Ascending aorta (tissue), 2 donors: Measurements from ENCODE around the gene SRRM4. TPM values are rescaled to one million over a fixed set of nuclear protein-coding genes. Genes with fewer than 3 reads are reported as not detected.

Experiments used
- DNase-seq, 2 donors: peaks; one replicate each; pipeline ENCODE4 v3.0.0-alpha.2; 2019; ENCODE audit warnings: low spot score in 2 of 2
- H3K27ac ChIP-seq, 2 donors: fragments of 200-600 bp; sonication (generic); one replicate each; pipeline ENCODE4 v1.5.1; 2016 to 2017; ENCODE audit warnings: mild to moderate bottlenecking in 1 of 2
- H3K27me3 ChIP-seq: fragments of 200-600 bp; sonication (generic); one replicate; pipeline ENCODE4 v1.5.1; 2017
- H3K36me3 ChIP-seq, 2 donors: fragments of 200-600 bp; sonication (generic); one replicate each; pipeline ENCODE4 v1.5.1; 2016
- H3K4me1 ChIP-seq, 2 donors: fragments of 200-600 bp; sonication (generic); one replicate each; pipeline ENCODE4 v1.5.1; 2016 to 2017; ENCODE audit warnings: mild to moderate bottlenecking in 1 of 2
- H3K4me3 ChIP-seq, 2 donors: fragments of 200-600 bp; sonication (generic); one replicate each; pipeline ENCODE4 v1.5.1; 2016 to 2017; ENCODE audit warnings: mild to moderate bottlenecking in 1 of 2
- H3K9me3 ChIP-seq, 2 donors: fragments of 200-600 bp; sonication (generic); one replicate each; pipeline ENCODE4 v1.5.1; 2016
- intact Hi-C: fragments of 100-400 bp; cut with DNase I; formaldehyde crosslinking; loops from one replicate; pipeline ENCODE4 v1.15.1; 2023
- total RNA-seq: library from RNA; depleted of rRNA; stranded (reverse); fragments of >200 nt; gene quantifications from one replicate; pipeline ENCODE4 v1.1.0, GENCODE V29; 2016
- TF ChIP-seq, protein P1 (sequence below), 3 experiments: fragments of 200-600 bp in 2 of 3; fragments of 450-650 bp in 1 of 3; sonication (generic) in 2 of 3; IDR thresholded peaks; one replicate each; pipeline ENCODE4 v1.5.1; 2016 to 2019; ENCODE audit warnings: antibody characterized with exemption in 3 of 3, mild to moderate bottlenecking in 1 of 3, moderate library complexity in 1 of 3

Gene SRRM4
- total RNA-seq, 1 donor from 2014 or later, result not detected

- intact Hi-C loops, result no loop called here
- peak overlapping the region; percentile 89 to 97 for H3K27ac ChIP-seq
Observed at GRCh38 chr12:119157978-119158377, 176.6 kb downstream of the SRRM4 start.

DNA sequence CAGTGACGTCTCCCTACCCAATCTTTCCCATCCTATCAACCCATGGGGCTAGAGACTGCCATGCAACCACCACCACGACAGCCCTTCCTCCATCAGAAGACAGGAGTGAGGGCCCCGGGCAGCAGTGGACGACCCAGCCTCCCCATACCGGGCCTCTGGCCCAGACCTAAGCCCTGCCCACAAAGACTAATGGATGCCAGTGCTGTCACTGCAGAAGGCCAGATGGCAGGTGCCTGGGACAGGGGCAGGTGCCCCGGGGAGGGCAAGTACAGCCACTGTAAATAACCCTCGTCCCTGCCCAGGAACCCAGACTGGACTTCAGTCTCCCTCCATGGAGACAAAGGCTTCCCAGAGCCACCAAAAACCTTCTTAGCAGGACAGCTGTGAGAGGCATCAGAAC lies 177.1 kb downstream of the SRRM4 start:
- H3K4me1 ChIP-seq, result peaks cover 7 to 15% of the 10 kb centered on the region in 2 donors
- TF ChIP-seq, protein P1, sequence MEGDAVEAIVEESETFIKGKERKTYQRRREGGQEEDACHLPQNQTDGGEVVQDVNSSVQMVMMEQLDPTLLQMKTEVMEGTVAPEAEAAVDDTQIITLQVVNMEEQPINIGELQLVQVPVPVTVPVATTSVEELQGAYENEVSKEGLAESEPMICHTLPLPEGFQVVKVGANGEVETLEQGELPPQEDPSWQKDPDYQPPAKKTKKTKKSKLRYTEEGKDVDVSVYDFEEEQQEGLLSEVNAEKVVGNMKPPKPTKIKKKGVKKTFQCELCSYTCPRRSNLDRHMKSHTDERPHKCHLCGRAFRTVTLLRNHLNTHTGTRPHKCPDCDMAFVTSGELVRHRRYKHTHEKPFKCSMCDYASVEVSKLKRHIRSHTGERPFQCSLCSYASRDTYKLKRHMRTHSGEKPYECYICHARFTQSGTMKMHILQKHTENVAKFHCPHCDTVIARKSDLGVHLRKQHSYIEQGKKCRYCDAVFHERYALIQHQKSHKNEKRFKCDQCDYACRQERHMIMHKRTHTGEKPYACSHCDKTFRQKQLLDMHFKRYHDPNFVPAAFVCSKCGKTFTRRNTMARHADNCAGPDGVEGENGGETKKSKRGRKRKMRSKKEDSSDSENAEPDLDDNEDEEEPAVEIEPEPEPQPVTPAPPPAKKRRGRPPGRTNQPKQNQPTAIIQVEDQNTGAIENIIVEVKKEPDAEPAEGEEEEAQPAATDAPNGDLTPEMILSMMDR (IDR thresholded peaks at IDR 0.05), result no peak
- no peaks in the 10 kb centered on the region for H3K27me3 ChIP-seq
- H3K9me3 ChIP-seq, result no peaks in the 10 kb centered on the region
- no peaks in the 10 kb centered on the region for H3K36me3 ChIP-seq
- H3K27ac ChIP-seq, result peak overlapping the region; percentile 89 to 97
- peak in 1 of 2 donors; percentile 71 for DNase-seq
- intact Hi-C loops, result no loop called here
- H3K4me3 ChIP-seq, result peak overlapping the region in 1 of 2 donors; percentile 12

More at GRCh38 chr12:119157978-119158377, 176.6 kb downstream of the SRRM4 start:
- H3K27me3 ChIP-seq, result no peaks in the 10 kb centered on the region
- DNase-seq, result peak in 1 of 2 donors; percentile 83
- TF ChIP-seq, protein P1 (IDR thresholded peaks at IDR 0.05), result no peak
- H3K36me3 ChIP-seq, result no peaks in the 10 kb centered on the region
- no peaks in the 10 kb centered on the region for H3K9me3 ChIP-seq
- peaks cover 7 to 15% of the 10 kb centered on the region in 2 donors for H3K4me1 ChIP-seq
- peak overlapping the region; percentile 12 to 22 for H3K4me3 ChIP-seq

DNA sequence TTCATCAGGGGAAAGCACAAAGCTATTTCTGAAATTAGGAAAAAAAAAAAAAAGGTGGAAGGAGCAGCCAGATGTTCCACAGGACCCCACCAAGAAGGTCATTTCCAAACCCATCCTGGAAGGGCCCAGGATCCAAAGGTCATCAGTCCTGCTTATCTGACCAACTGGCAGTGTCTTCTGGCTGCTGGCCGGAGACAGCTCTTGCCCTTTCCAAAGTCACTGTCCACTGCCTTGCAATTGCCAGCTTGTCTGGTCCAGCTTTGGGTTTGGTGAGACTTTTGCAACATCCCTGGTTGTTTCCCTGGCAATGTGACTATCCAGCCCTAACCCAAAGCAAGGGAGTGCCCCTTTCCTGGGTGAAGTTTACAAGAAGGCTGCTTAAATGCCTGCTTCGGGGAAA lies 178.5 kb downstream of the SRRM4 start:
- no peaks in the 10 kb centered on the region for H3K9me3 ChIP-seq
- peaks cover 7 to 15% of the 10 kb centered on the region in 2 donors for H3K4me1 ChIP-seq
- peak overlapping the region in 1 of 2 donors; percentile 97 for H3K27ac ChIP-seq
- H3K27me3 ChIP-seq, result no peaks in the 10 kb centered on the region
- no peak overlapping the region for H3K4me3 ChIP-seq
- no peaks in the 10 kb centered on the region for H3K36me3 ChIP-seq
- TF ChIP-seq, protein P1 (IDR thresholded peaks at IDR 0.05), result no peak
- intact Hi-C loops, result no loop called here
- no peak for DNase-seq

DNA sequence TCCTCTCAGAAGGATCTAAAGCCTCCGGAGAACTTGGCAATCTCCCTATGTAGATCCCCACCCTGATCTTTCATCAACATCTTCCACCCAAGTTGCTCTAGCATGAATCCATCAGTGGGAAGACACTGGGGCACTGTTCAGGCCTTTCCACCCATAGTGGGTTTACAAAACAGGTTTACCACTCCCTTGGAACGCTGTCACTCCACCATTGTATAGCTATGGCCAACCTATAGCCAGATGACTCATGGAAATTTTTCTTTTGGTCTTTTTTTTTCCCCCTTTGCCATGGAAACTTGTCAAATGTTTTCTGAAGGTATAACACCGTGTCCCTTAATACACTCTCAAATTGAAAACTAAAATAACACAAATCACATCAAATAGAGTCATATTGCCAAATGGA lies 186.6 kb downstream of the SRRM4 start:
- intact Hi-C loops, result no loop called here
- no peaks in the 10 kb centered on the region for H3K4me1 ChIP-seq
- H3K4me3 ChIP-seq, result no peak overlapping the region
- TF ChIP-seq, protein P1 (IDR thresholded peaks at IDR 0.05), result no peak
- no peak for DNase-seq
- no peaks in the 10 kb centered on the region for H3K27me3 ChIP-seq
- H3K36me3 ChIP-seq, result no peaks in the 10 kb centered on the region
- no peaks in the 10 kb centered on the region for H3K9me3 ChIP-seq
- H3K27ac ChIP-seq, result no peak overlapping the region

GRCh38 chr12:119168721-119169120 lies 187.4 kb downstream of the SRRM4 start:
- intact Hi-C loops, result no loop called here
- H3K4me1 ChIP-seq, result no peaks in the 10 kb centered on the region

More at GRCh38 chr12:119168721-119169120, 187.4 kb downstream of the SRRM4 start:
- H3K36me3 ChIP-seq, result no peaks in the 10 kb centered on the region
- H3K27ac ChIP-seq, result no peak overlapping the region
- no peaks in the 10 kb centered on the region for H3K9me3 ChIP-seq
- no peak overlapping the region for H3K4me3 ChIP-seq
- TF ChIP-seq, protein P1 (IDR thresholded peaks at IDR 0.05), result no peak
- H3K27me3 ChIP-seq, result no peaks in the 10 kb centered on the region
- DNase-seq, result no peak
